Stimulated activated naive B cell treated with anti-CD40 and anti-IgM and Interleukin-4, amounts not matched to agents 10 μg/mL and 1 μg/mL and 100 μg/mL, for 72 hours (primary cell): ENCODE results near the gene PRKCE.

Experiments used
- ATAC-seq, 2 donors: fragments of 150-1000 bp; cut with Tn5 transposase; replicated peaks; 2 replicates each; pipeline ENCODE4 v1.10.0; 2021; ENCODE audit warnings: moderate library complexity in 1 of 2
- DNase-seq: peaks from one replicate; pipeline ENCODE4 v3.0.0; 2021
- H3K27ac Mint-ChIP-seq: one replicate; pipeline ENCODE4 v1.8.0; 2022; ENCODE audit warnings: mild to moderate bottlenecking, mixed read lengths
- H3K27me3 Mint-ChIP-seq, 2 donors: one replicate each; pipeline ENCODE4 v1.8.0; 2022; ENCODE audit warnings: mixed read lengths in 2 of 2
- H3K36me3 Mint-ChIP-seq, 2 donors: one replicate each; pipeline ENCODE4 v1.8.0; 2022; ENCODE audit warnings: mixed read lengths in 2 of 2, mild to moderate bottlenecking in 1 of 2
- H3K4me1 Mint-ChIP-seq, 2 donors: one replicate each; pipeline ENCODE4 v1.8.0; 2022; ENCODE audit warnings: mixed read lengths in 2 of 2, mild to moderate bottlenecking in 1 of 2
- H3K4me3 Mint-ChIP-seq, 2 donors: one replicate each; pipeline ENCODE4 v1.8.0; 2022; ENCODE audit warnings: mild to moderate bottlenecking in 2 of 2, mixed read lengths in 2 of 2, moderate library complexity in 1 of 2
- H3K9me3 Mint-ChIP-seq, 2 donors: one replicate each; pipeline ENCODE4 v1.8.0; 2022; ENCODE audit warnings: mixed read lengths in 2 of 2, mild to moderate bottlenecking in 1 of 2

Gene PRKCE

GRCh38 chr2:45622336-45623075, 29.0 kb upstream of the PRKCE start:
- Mint-ChIP-seq H3K9me3 (no peaks in the 10 kb centered on the region), H3K36me3 (no peaks in the 10 kb centered on the region), H3K27ac (no peak overlapping the region), H3K4me1 (no peaks in the 10 kb centered on the region), H3K4me3 (no peak overlapping the region), H3K27me3 (peaks cover 8% of the 10 kb centered on the region in 2 donors)
- ATAC-seq: no peak
- no peak for DNase-seq

GRCh38 chr2:45623098-45623497, 28.4 kb upstream of the PRKCE start:
- no peak for DNase-seq
- no peak for ATAC-seq
- Mint-ChIP-seq H3K9me3 (no peaks in the 10 kb centered on the region), H3K4me3 (no peak overlapping the region), H3K27ac (no peak overlapping the region), H3K27me3 (peaks cover 8% of the 10 kb centered on the region in 2 donors), H3K4me1 (no peaks in the 10 kb centered on the region), H3K36me3 (no peaks in the 10 kb centered on the region)

- Mint-ChIP-seq H3K36me3 (no peaks in the 10 kb centered on the region), H3K27ac (no peak overlapping the region), H3K27me3 (peaks cover 0 to 8% of the 10 kb centered on the region in 2 donors), H3K9me3 (no peaks in the 10 kb centered on the region), H3K4me3 (no peak overlapping the region), H3K4me1 (no peaks in the 10 kb centered on the region)
- ATAC-seq (no peak), DNase-seq (no peak)
Measured at GRCh38 chr2:45625824-45626223, 25.7 kb upstream of the PRKCE start.

- no peak overlapping the region for H3K4me3 Mint-ChIP-seq
- no peak for ATAC-seq
- peaks cover 7 to 13% of the 10 kb centered on the region in 2 donors for H3K27me3 Mint-ChIP-seq
- no peaks in the 10 kb centered on the region for H3K36me3 Mint-ChIP-seq
- DNase-seq: no peak
- H3K4me1 Mint-ChIP-seq: no peaks in the 10 kb centered on the region
- no peaks in the 10 kb centered on the region for H3K9me3 Mint-ChIP-seq
- H3K27ac Mint-ChIP-seq: no peak overlapping the region
Measured at GRCh38 chr2:45626387-45627221, 24.9 kb upstream of the PRKCE start.

- no peak for DNase-seq
- no peak overlapping the region for H3K27ac Mint-ChIP-seq
- H3K4me3 Mint-ChIP-seq: no peak overlapping the region
- H3K36me3 Mint-ChIP-seq: no peaks in the 10 kb centered on the region
- H3K9me3 Mint-ChIP-seq: no peaks in the 10 kb centered on the region
- ATAC-seq: no peak
- H3K27me3 Mint-ChIP-seq: peaks cover 7 to 20% of the 10 kb centered on the region in 2 donors
- H3K4me1 Mint-ChIP-seq: no peaks in the 10 kb centered on the region
Measured at GRCh38 chr2:45627911-45628310, 23.6 kb upstream of the PRKCE start.

- DNase-seq (no peak), ATAC-seq (no peak)
- Mint-ChIP-seq H3K27ac (no peak overlapping the region), H3K4me3 (no peak overlapping the region), H3K27me3 (peaks cover 7 to 16% of the 10 kb centered on the region in 2 donors), H3K36me3 (no peaks in the 10 kb centered on the region), H3K9me3 (no peaks in the 10 kb centered on the region), H3K4me1 (no peaks in the 10 kb centered on the region)
Measured at GRCh38 chr2:45629971-45630370, 21.5 kb upstream of the PRKCE start.

GRCh38 chr2:45631319-45631718, 20.2 kb upstream of the PRKCE start:
- H3K27me3 Mint-ChIP-seq: peaks cover 7 to 16% of the 10 kb centered on the region in 2 donors
- H3K9me3 Mint-ChIP-seq: no peaks in the 10 kb centered on the region
- H3K4me3 Mint-ChIP-seq: no peak overlapping the region
- DNase-seq (no peak), ATAC-seq (no peak)
- no peaks in the 10 kb centered on the region for H3K4me1 Mint-ChIP-seq
- H3K27ac Mint-ChIP-seq: no peak overlapping the region
- no peaks in the 10 kb centered on the region for H3K36me3 Mint-ChIP-seq

- Mint-ChIP-seq H3K4me3 (no peak overlapping the region), H3K36me3 (no peaks in the 10 kb centered on the region), H3K9me3 (no peaks in the 10 kb centered on the region), H3K27ac (no peak overlapping the region), H3K27me3 (peaks cover 7 to 16% of the 10 kb centered on the region in 2 donors), H3K4me1 (no peaks in the 10 kb centered on the region)
- no peak for DNase-seq
- no peak for ATAC-seq
Measured at GRCh38 chr2:45631955-45632354, 19.5 kb upstream of the PRKCE start.

- H3K4me1 Mint-ChIP-seq: peaks cover 6 to 8% of the 10 kb centered on the region in 2 donors
- H3K4me3 Mint-ChIP-seq: no peak overlapping the region
- no peaks in the 10 kb centered on the region for H3K9me3 Mint-ChIP-seq
- H3K36me3 Mint-ChIP-seq: no peaks in the 10 kb centered on the region
- ATAC-seq (no peak), DNase-seq (no peak)
- no peak overlapping the region for H3K27ac Mint-ChIP-seq
- H3K27me3 Mint-ChIP-seq: peaks cover 12 to 20% of the 10 kb centered on the region in 2 donors
Measured at GRCh38 chr2:45634223-45634622, 17.3 kb upstream of the PRKCE start.

- Mint-ChIP-seq H3K4me1 (peaks cover 6 to 8% of the 10 kb centered on the region in 2 donors), H3K27me3 (peaks cover 11 to 20% of the 10 kb centered on the region in 2 donors), H3K4me3 (no peak overlapping the region), H3K9me3 (no peaks in the 10 kb centered on the region), H3K27ac (no peak overlapping the region), H3K36me3 (no peaks in the 10 kb centered on the region)
- no peak for DNase-seq
- no peak for ATAC-seq
Measured at GRCh38 chr2:45636008-45636407, 15.5 kb upstream of the PRKCE start.

GRCh38 chr2:45637440-45637839, 14.0 kb upstream of the PRKCE start:
- Mint-ChIP-seq H3K4me1 (peaks cover 6 to 8% of the 10 kb centered on the region in 2 donors), H3K9me3 (no peaks in the 10 kb centered on the region), H3K27ac (peak overlapping the region; percentile 57), H3K36me3 (no peaks in the 10 kb centered on the region), H3K4me3 (no peak overlapping the region), H3K27me3 (peaks cover 15 to 19% of the 10 kb centered on the region in 2 donors)
- ATAC-seq (peak; percentile 96 to 97), DNase-seq (peak; percentile 21)

- Mint-ChIP-seq H3K4me1 (peaks cover 14 to 21% of the 10 kb centered on the region in 2 donors), H3K4me3 (no peak overlapping the region), H3K9me3 (no peaks in the 10 kb centered on the region), H3K36me3 (no peaks in the 10 kb centered on the region), H3K27ac (no peak overlapping the region), H3K27me3 (peaks cover 21 to 25% of the 10 kb centered on the region in 2 donors)
- DNase-seq: no peak
- no peak for ATAC-seq
Measured at GRCh38 chr2:45640576-45640975, 10.9 kb upstream of the PRKCE start.

GRCh38 chr2:45643095-45643494, 8.4 kb upstream of the PRKCE start:
- Mint-ChIP-seq H3K4me3 (peak overlapping the region; percentile 84 to 86), H3K27ac (peak overlapping the region; percentile 89), H3K36me3 (no peaks in the 10 kb centered on the region), H3K4me1 (peaks cover 11 to 23% of the 10 kb centered on the region in 2 donors), H3K9me3 (no peaks in the 10 kb centered on the region), H3K27me3 (peaks cover 13 to 19% of the 10 kb centered on the region in 2 donors)
- ATAC-seq (peak; percentile 10 to 16), DNase-seq (no peak)

GRCh38 chr2:45643543-45644542, 7.6 kb upstream of the PRKCE start:
- peak overlapping the region; percentile 84 to 86 for H3K4me3 Mint-ChIP-seq
- peaks cover 13 to 19% of the 10 kb centered on the region in 2 donors for H3K27me3 Mint-ChIP-seq
- peak; percentile 97 to 98 for ATAC-seq

More at GRCh38 chr2:45643543-45644542, 7.6 kb upstream of the PRKCE start:
- Mint-ChIP-seq H3K36me3 (no peaks in the 10 kb centered on the region), H3K4me1 (peaks cover 11 to 26% of the 10 kb centered on the region in 2 donors), H3K27ac (peak overlapping the region; percentile 89), H3K9me3 (no peaks in the 10 kb centered on the region)
- peak; percentile 63 for DNase-seq
